SK-N-SH treated with all-trans-retinoic acid at 6 μM for 48 hours (cell line): ENCODE data around the gene ARID5B.

Experiments used
- CSDC2 ChIP-seq: fragments of 250-450 bp; sonication (Bioruptor Pico); IDR thresholded peaks from 2 replicates; pipeline ENCODE4 v1.5.0; 2020; ENCODE audit warnings: mild to moderate bottlenecking, moderate library complexity
- RARB ChIP-seq: fragments of 250-450 bp; sonication (Bioruptor Pico); IDR thresholded peaks from 2 replicates; pipeline ENCODE4 v1.8.0; 2021; ENCODE audit warnings: mild to moderate bottlenecking, moderate library complexity
- ZC3H10 ChIP-seq: fragments of 250-450 bp; sonication (Bioruptor Pico); IDR thresholded peaks from 2 replicates; pipeline ENCODE4 v1.5.1; 2021; ENCODE audit warnings: mild to moderate bottlenecking, moderate library complexity
- ZFP3 ChIP-seq: fragments of 250-450 bp; sonication (Bioruptor Pico); IDR thresholded peaks from 2 replicates; pipeline ENCODE4 v1.5.0; 2020; ENCODE audit warnings: mild to moderate bottlenecking, moderate library complexity
- ZNF565 ChIP-seq: fragments of 450-650 bp; formaldehyde crosslinking; conservative IDR thresholded peaks from 2 replicates; pipeline ENCODE4 v1.5.0; 2020; ENCODE audit warnings: low read depth, mild to moderate bottlenecking, moderate library complexity
- ZNF70 ChIP-seq: fragments of 450-650 bp; formaldehyde crosslinking; IDR thresholded peaks from 2 replicates; pipeline ENCODE4 v1.5.0; 2020; ENCODE audit warnings: mild to moderate bottlenecking, moderate library complexity
- TF ChIP-seq, protein P1 (sequence below): fragments of 250-450 bp; sonication (Bioruptor Pico); IDR thresholded peaks from 2 replicates; pipeline ENCODE4 v1.8.0; 2020; ENCODE audit warnings: mild to moderate bottlenecking, moderate library complexity, borderline replicate concordance

GRCh38 chr10:62004042-62004441 lies 102.5 kb downstream of the ARID5B start:
- TF ChIP-seq, protein P1, sequence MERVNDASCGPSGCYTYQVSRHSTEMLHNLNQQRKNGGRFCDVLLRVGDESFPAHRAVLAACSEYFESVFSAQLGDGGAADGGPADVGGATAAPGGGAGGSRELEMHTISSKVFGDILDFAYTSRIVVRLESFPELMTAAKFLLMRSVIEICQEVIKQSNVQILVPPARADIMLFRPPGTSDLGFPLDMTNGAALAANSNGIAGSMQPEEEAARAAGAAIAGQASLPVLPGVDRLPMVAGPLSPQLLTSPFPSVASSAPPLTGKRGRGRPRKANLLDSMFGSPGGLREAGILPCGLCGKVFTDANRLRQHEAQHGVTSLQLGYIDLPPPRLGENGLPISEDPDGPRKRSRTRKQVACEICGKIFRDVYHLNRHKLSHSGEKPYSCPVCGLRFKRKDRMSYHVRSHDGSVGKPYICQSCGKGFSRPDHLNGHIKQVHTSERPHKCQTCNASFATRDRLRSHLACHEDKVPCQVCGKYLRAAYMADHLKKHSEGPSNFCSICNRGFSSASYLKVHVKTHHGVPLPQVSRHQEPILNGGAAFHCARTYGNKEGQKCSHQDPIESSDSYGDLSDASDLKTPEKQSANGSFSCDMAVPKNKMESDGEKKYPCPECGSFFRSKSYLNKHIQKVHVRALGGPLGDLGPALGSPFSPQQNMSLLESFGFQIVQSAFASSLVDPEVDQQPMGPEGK (CRISPR knock-in tag) = no peak
- TF ChIP-seq ZC3H10 (CRISPR knock-in tag) = no peak
- no peak for TF ChIP-seq CSDC2 (CRISPR knock-in tag)
- no peak for TF ChIP-seq ZNF565 (CRISPR knock-in tag)
- no peak for TF ChIP-seq ZNF70 (CRISPR knock-in tag)
- TF ChIP-seq RARB (CRISPR knock-in tag) = no peak
- no peak for TF ChIP-seq ZFP3 (CRISPR knock-in tag)
